HL-60 (cell line): ENCODE measurements around the gene ZBP1.

ENCODE experiments used
- DNase-seq, 2 experiments: peaks; one replicate each; pipeline ENCODE4 v3.0.0-alpha.2; 2010 to 2020; ENCODE audit warnings: low read depth in 1 of 2, low spot score in 1 of 2
- H3K27ac ChIP-seq: fragments of 250-450 bp; sonication (Bioruptor Pico); replicated peaks from 2 replicates; pipeline ENCODE4 v1.5.1; 2020; ENCODE audit warnings: mild to moderate bottlenecking, moderate library complexity
- H3K27me3 ChIP-seq: fragments of 250-450 bp; sonication (Bioruptor Pico); 2 replicates; pipeline ENCODE4 v1.5.1; 2021; ENCODE audit warnings: mild to moderate bottlenecking, moderate library complexity; ENCODE audit not compliant: insufficient read depth, poor library complexity, severe bottlenecking
- H3K4me3 ChIP-seq: replicated peaks from 2 replicates; pipeline ENCODE4 v1.5.1; 2011; ENCODE audit warnings: mild to moderate bottlenecking, control low read depth, low read length; ENCODE audit not compliant: insufficient read depth
- GABPA ChIP-seq: IDR thresholded peaks from 2 replicates; pipeline ENCODE4 v1.6.1; 2012; ENCODE audit warnings: low read depth
- POLR2AphosphoS5 ChIP-seq: IDR thresholded peaks from 2 replicates; pipeline ENCODE4 v1.6.1; 2012; ENCODE audit warnings: low read depth
- REST ChIP-seq: IDR thresholded peaks from 2 replicates; pipeline ENCODE4 v1.6.1; 2012; ENCODE audit warnings: low read depth; ENCODE audit not compliant: insufficient replicate concordance
- SPI1 ChIP-seq: IDR thresholded peaks from 2 replicates; pipeline ENCODE4 v1.6.1; 2012; ENCODE audit warnings: low read depth, mild to moderate bottlenecking, borderline replicate concordance
- TF ChIP-seq, protein P1 (sequence below): IDR thresholded peaks from one replicate; pipeline ENCODE4 v1.5.1; 2011; ENCODE audit warnings: low read length, control low read depth, inconsistent platforms; ENCODE audit not compliant: insufficient read depth

The ZBP1 gene

GRCh38 chr20:57596998-57597939, 23.0 kb downstream of the ZBP1 start:
- Histone ChIP-seq H3K4me3 (no peak overlapping the region), H3K27ac (no peak overlapping the region), H3K27me3 (peaks cover 5% of the 10 kb centered on the region)
- TF ChIP-seq, protein P1, sequence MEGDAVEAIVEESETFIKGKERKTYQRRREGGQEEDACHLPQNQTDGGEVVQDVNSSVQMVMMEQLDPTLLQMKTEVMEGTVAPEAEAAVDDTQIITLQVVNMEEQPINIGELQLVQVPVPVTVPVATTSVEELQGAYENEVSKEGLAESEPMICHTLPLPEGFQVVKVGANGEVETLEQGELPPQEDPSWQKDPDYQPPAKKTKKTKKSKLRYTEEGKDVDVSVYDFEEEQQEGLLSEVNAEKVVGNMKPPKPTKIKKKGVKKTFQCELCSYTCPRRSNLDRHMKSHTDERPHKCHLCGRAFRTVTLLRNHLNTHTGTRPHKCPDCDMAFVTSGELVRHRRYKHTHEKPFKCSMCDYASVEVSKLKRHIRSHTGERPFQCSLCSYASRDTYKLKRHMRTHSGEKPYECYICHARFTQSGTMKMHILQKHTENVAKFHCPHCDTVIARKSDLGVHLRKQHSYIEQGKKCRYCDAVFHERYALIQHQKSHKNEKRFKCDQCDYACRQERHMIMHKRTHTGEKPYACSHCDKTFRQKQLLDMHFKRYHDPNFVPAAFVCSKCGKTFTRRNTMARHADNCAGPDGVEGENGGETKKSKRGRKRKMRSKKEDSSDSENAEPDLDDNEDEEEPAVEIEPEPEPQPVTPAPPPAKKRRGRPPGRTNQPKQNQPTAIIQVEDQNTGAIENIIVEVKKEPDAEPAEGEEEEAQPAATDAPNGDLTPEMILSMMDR, result peak; percentile 43
- TF ChIP-seq SPI1, result no peak
- no peak for TF ChIP-seq REST
- no peak for TF ChIP-seq GABPA
- DNase-seq, result peak in 1 of 2 experiments; percentile 20

GRCh38 chr20:57596358-57596757, 23.9 kb downstream of the ZBP1 start:
- TF ChIP-seq, protein P1, result no peak
- TF ChIP-seq POLR2AphosphoS5, result no peak
- TF ChIP-seq SPI1, result no peak
- no peak for TF ChIP-seq REST
- TF ChIP-seq GABPA, result no peak
- Histone ChIP-seq H3K27me3 (peaks cover 5% of the 10 kb centered on the region), H3K4me3 (no peak overlapping the region), H3K27ac (no peak overlapping the region)
- DNase-seq, result no peak

- DNase-seq, result no peak
- Histone ChIP-seq H3K27me3 (peaks cover 5% of the 10 kb centered on the region), H3K27ac (no peak overlapping the region), H3K4me3 (no peak overlapping the region)
- TF ChIP-seq POLR2AphosphoS5 (no peak), SPI1 (no peak), GABPA (no peak), REST (no peak)
- TF ChIP-seq, protein P1, result no peak
Observed at GRCh38 chr20:57595041-57596030, 24.9 kb downstream of the ZBP1 start.
